ENCODE data around the gene CPSF4. TPM values are rescaled to one million over a fixed set of nuclear protein-coding genes. Genes with fewer than 3 reads are reported as not detected.

The CPSF4 gene
- total RNA-seq, 1 experiment from 2014 or later: 67.0 TPM

DNA sequence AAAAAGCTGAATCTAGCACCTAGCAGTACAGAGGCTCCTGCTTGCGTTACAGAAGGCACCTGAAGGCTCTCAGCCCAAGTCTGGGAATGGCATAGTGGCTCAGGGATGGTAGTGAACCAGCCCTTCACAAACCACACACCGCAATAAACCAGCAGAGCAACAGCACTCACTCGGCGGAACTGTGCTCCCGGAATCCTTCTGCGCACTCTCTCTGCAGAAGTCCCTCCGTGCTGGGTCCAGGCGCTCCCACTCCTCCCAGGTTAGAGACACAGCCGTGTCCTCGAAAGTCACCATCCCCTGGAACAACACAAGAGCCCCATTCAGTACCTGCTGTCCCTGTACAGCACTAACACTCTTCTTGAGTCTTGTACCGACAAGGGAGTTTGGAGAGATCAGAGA is 59.8 kb downstream of the CPSF4 start:
- BruUV-seq (replicated peaks): no TSS peak

DNA sequence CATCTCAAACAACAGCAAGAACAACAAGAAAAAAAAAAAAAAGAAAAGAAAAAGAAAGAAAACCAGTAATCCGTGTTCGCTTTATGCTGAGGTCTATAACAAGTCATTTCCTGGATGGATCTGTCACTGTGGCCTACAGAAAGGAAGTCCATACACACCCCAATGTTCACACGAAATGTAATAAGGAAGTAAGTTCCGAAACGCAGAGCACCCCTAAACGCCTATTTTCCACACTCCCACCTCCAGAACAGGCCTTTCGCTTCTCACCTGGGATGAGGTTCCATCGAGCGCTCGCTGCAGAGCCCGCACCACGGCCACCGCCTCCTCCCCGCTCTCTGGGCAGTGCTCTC is 60.6 kb downstream of the CPSF4 start:
- peak overlapping the region; percentile 84 for H3K4me2 ChIP-seq (ENCODE audit: low read length)
- peak overlapping the region; percentile 85 for H3K9ac ChIP-seq (ENCODE audit: low read length)
- intact Hi-C loops (cut with micrococcal nuclease): no loop called here
- H4K20me1 ChIP-seq (ENCODE audit: insufficient read depth): no peaks in the 10 kb centered on the region
- ChIA-PET POLR2A (interaction anchor here (1.2 kb wide), 1 partner anchor 26 kb away, joined by 4 read pairs; no protein-coding TSS in a partner anchor), RAD21 (ENCODE audit: low non-redundant PET in 1 of 2, low total read pairs in 2 of 2, uncharacterized antibody in 2 of 2, unreplicated experiment in 2 of 2) (no interaction called here), CTCF (no interaction called here)
- DNase-seq (ENCODE audit: low read depth, low spot score): no peak
- H3K36me3 ChIP-seq (ENCODE audit: control insufficient read depth in 1 of 2, insufficient read depth in 2 of 2, low read length in 2 of 2): peaks cover 11 to 13% of the 10 kb centered on the region in 2 experiments
- H3K4me3 ChIP-seq (replicated peaks in 1 of 2; ENCODE audit: low read depth in 1 of 2, low read length in 2 of 2): peak overlapping the region; percentile 85 to 92
- H3K79me2 ChIP-seq (ENCODE audit: insufficient read depth, low read length): peaks cover 50% of the 10 kb centered on the region
- no peak overlapping the region for H2AFZ ChIP-seq (ENCODE audit: low read depth, low read length, poor library complexity, severe bottlenecking)
- H3K9me3 ChIP-seq (ENCODE audit: control insufficient read depth in 1 of 2, insufficient read depth in 1 of 2, low read depth in 1 of 2, low read length in 2 of 2): peaks cover 0 to 4% of the 10 kb centered on the region in 2 experiments; a peak in 1 of 4 replicates
- H3K27ac ChIP-seq (ENCODE audit: low read depth, low read length): peak overlapping the region; percentile 74
- H3K4me1 ChIP-seq (ENCODE audit: control insufficient read depth in 1 of 2, insufficient read depth in 2 of 2, low read length in 2 of 2): peaks cover 14 to 22% of the 10 kb centered on the region in 2 experiments
- H3K9me2 ChIP-seq (ENCODE audit: insufficient read depth): no peaks in the 10 kb centered on the region
- peak; percentile 1 for ATAC-seq
- BruUV-seq (replicated peaks): no TSS peak
- H3K27me3 ChIP-seq (ENCODE audit: insufficient read depth, low read length): no peaks in the 10 kb centered on the region
- TF ChIP-seq SRF (IDR thresholded peaks at IDR 0.05; ENCODE audit: low read depth) (no peak), JUND (IDR thresholded peaks at IDR 0.05) (no peak), EZH2 (IDR thresholded peaks at IDR 0.05) (no peak), ELF1 (IDR thresholded peaks at IDR 0.05; ENCODE audit: borderline replicate concordance, low read depth) (no peak), YY1 (IDR thresholded peaks at IDR 0.05; ENCODE audit: extremely low read depth, insufficient replicate concordance, low read depth, low read length) (no peak), POLR2A (IDR thresholded peaks at IDR 0.05; ENCODE audit: borderline replicate concordance, extremely low read depth, insufficient read depth, insufficient read length) (no peak), CBX3 (IDR thresholded peaks at IDR 0.05; ENCODE audit: low read depth) (no peak), POLR2AphosphoS5 (IDR thresholded peaks at IDR 0.05; ENCODE audit: low read depth, low read length) (no peak)
- TF ChIP-seq, protein P1, sequence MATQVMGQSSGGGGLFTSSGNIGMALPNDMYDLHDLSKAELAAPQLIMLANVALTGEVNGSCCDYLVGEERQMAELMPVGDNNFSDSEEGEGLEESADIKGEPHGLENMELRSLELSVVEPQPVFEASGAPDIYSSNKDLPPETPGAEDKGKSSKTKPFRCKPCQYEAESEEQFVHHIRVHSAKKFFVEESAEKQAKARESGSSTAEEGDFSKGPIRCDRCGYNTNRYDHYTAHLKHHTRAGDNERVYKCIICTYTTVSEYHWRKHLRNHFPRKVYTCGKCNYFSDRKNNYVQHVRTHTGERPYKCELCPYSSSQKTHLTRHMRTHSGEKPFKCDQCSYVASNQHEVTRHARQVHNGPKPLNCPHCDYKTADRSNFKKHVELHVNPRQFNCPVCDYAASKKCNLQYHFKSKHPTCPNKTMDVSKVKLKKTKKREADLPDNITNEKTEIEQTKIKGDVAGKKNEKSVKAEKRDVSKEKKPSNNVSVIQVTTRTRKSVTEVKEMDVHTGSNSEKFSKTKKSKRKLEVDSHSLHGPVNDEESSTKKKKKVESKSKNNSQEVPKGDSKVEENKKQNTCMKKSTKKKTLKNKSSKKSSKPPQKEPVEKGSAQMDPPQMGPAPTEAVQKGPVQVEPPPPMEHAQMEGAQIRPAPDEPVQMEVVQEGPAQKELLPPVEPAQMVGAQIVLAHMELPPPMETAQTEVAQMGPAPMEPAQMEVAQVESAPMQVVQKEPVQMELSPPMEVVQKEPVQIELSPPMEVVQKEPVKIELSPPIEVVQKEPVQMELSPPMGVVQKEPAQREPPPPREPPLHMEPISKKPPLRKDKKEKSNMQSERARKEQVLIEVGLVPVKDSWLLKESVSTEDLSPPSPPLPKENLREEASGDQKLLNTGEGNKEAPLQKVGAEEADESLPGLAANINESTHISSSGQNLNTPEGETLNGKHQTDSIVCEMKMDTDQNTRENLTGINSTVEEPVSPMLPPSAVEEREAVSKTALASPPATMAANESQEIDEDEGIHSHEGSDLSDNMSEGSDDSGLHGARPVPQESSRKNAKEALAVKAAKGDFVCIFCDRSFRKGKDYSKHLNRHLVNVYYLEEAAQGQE (IDR thresholded peaks at IDR 0.05; ENCODE audit: low read depth): no peak

More for the DNA sequence above, 59.8 kb downstream of the CPSF4 start:
- peaks cover 55% of the 10 kb centered on the region for H3K79me2 ChIP-seq (ENCODE audit: insufficient read depth, low read length)
- POLR2A ChIA-PET: no interaction called here
- no peak overlapping the region for H2AFZ ChIP-seq (ENCODE audit: low read depth, low read length, poor library complexity, severe bottlenecking)
- H3K9ac ChIP-seq (ENCODE audit: low read length): peak overlapping the region; percentile 85; the same call in 1 of the 2 replicates
- H3K27me3 ChIP-seq (ENCODE audit: insufficient read depth, low read length): no peaks in the 10 kb centered on the region
- intact Hi-C loops (cut with micrococcal nuclease): no loop called here
- H3K36me3 ChIP-seq (ENCODE audit: control insufficient read depth in 1 of 2, insufficient read depth in 2 of 2, low read length in 2 of 2): peaks cover 16 to 21% of the 10 kb centered on the region in 2 experiments
- peaks cover 3 to 8% of the 10 kb centered on the region in 2 experiments; a peak in 1 of 4 replicates for H3K9me3 ChIP-seq (ENCODE audit: control insufficient read depth in 1 of 2, insufficient read depth in 1 of 2, low read depth in 1 of 2, low read length in 2 of 2)
- peak overlapping the region; percentile 84 for H3K4me2 ChIP-seq (ENCODE audit: low read length)
- H4K20me1 ChIP-seq (ENCODE audit: insufficient read depth): no peaks in the 10 kb centered on the region
- CTCF ChIA-PET: no interaction called here
- peaks cover 10 to 17% of the 10 kb centered on the region in 2 experiments for H3K4me1 ChIP-seq (ENCODE audit: control insufficient read depth in 1 of 2, insufficient read depth in 2 of 2, low read length in 2 of 2)
- H3K9me2 ChIP-seq (ENCODE audit: insufficient read depth): no peaks in the 10 kb centered on the region
- peak overlapping the region; percentile 85 to 92 for H3K4me3 ChIP-seq (replicated peaks in 1 of 2; ENCODE audit: low read depth in 1 of 2, low read length in 2 of 2)
- RAD21 ChIA-PET (ENCODE audit: low non-redundant PET in 1 of 2, low total read pairs in 2 of 2, uncharacterized antibody in 2 of 2, unreplicated experiment in 2 of 2): no interaction called here
- no peak for TF ChIP-seq ZFX (IDR thresholded peaks at IDR 0.05)
- TF ChIP-seq TCF7L2 (IDR thresholded peaks at IDR 0.05; ENCODE audit: borderline replicate concordance, extremely low read depth, insufficient read depth, insufficient read length): no peak
- no peak for TF ChIP-seq ELF1 (IDR thresholded peaks at IDR 0.05; ENCODE audit: borderline replicate concordance, low read depth)
- TF ChIP-seq EZH2phosphoT487 (IDR thresholded peaks at IDR 0.05; ENCODE audit: borderline replicate concordance): no peak
- TF ChIP-seq, protein P2, sequence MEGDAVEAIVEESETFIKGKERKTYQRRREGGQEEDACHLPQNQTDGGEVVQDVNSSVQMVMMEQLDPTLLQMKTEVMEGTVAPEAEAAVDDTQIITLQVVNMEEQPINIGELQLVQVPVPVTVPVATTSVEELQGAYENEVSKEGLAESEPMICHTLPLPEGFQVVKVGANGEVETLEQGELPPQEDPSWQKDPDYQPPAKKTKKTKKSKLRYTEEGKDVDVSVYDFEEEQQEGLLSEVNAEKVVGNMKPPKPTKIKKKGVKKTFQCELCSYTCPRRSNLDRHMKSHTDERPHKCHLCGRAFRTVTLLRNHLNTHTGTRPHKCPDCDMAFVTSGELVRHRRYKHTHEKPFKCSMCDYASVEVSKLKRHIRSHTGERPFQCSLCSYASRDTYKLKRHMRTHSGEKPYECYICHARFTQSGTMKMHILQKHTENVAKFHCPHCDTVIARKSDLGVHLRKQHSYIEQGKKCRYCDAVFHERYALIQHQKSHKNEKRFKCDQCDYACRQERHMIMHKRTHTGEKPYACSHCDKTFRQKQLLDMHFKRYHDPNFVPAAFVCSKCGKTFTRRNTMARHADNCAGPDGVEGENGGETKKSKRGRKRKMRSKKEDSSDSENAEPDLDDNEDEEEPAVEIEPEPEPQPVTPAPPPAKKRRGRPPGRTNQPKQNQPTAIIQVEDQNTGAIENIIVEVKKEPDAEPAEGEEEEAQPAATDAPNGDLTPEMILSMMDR (IDR thresholded peaks at IDR 0.05 in 2 of 3, conservative IDR thresholded peaks at IDR 0.05 in 1 of 3; ENCODE audit: borderline replicate concordance in 1 of 3, insufficient read depth in 1 of 3, low read depth in 2 of 3, low read length in 2 of 3): no peak
- TF ChIP-seq FOSL1 (IDR thresholded peaks at IDR 0.05; ENCODE audit: low read depth): no peak
- no peak for TF ChIP-seq POLR2A (IDR thresholded peaks at IDR 0.05; ENCODE audit: borderline replicate concordance, extremely low read depth, insufficient read depth, insufficient read length)
- no peak for DNase-seq (ENCODE audit: low read depth, low spot score)
- no peak overlapping the region for H3K27ac ChIP-seq (ENCODE audit: low read depth, low read length)
- no peak for ATAC-seq
